Endodermal cell (in vitro differentiated cells): ENCODE data around the gene RAB4A. TPM values are rescaled to one million over a fixed set of nuclear protein-coding genes. Genes with fewer than 3 reads are reported as not detected.

ENCODE experiments used
- DNase-seq: peaks from one replicate; pipeline ENCODE4 v3.0.0-alpha.2; 2017
- H3K27ac ChIP-seq: 2 replicates; pipeline ENCODE4 v1.5.1; 2013; ENCODE audit warnings: mild to moderate bottlenecking, low read depth, low read length, moderate library complexity
- H3K27me3 ChIP-seq: 2 replicates; pipeline ENCODE4 v1.6.1; 2013; ENCODE audit warnings: mild to moderate bottlenecking, low read length, moderate library complexity; ENCODE audit not compliant: insufficient read depth, control insufficient read depth, poor library complexity, severe bottlenecking
- H3K36me3 ChIP-seq: 2 replicates; pipeline ENCODE4 v1.7.0; 2013; ENCODE audit warnings: mild to moderate bottlenecking, low read length, moderate library complexity; ENCODE audit not compliant: control insufficient read depth, insufficient read depth
- H3K4me1 ChIP-seq: one replicate; pipeline ENCODE4 v1.7.0; 2013; ENCODE audit warnings: low read length; ENCODE audit not compliant: control insufficient read depth, insufficient read depth
- H3K4me3 ChIP-seq: 2 replicates; pipeline ENCODE4 v1.5.1; 2013; ENCODE audit warnings: mild to moderate bottlenecking, low read length, moderate library complexity
- H3K9ac ChIP-seq: 2 replicates; pipeline ENCODE4 v1.6.1; 2013; ENCODE audit warnings: mild to moderate bottlenecking, low read length, moderate library complexity; ENCODE audit not compliant: poor library complexity, severe bottlenecking; ENCODE audit errors: extremely low read depth
- H3K9me3 ChIP-seq: 2 replicates; pipeline ENCODE4 v1.6.1; 2013; ENCODE audit warnings: mild to moderate bottlenecking, low read length, moderate library complexity; ENCODE audit not compliant: control insufficient read depth
- H3K27ac Mint-ChIP-seq: 2 replicates; pipeline ENCODE4 v1.8.0; 2020; ENCODE audit warnings: mixed read lengths
- H3K27me3 Mint-ChIP-seq: 2 replicates; pipeline ENCODE4 v1.8.0; 2021; ENCODE audit warnings: mild to moderate bottlenecking, mixed read lengths; ENCODE audit not compliant: insufficient read depth
- H3K36me3 Mint-ChIP-seq: 2 replicates; pipeline ENCODE4 v1.8.0; 2020; ENCODE audit warnings: low read depth, mixed read lengths
- H3K4me1 Mint-ChIP-seq: 2 replicates; pipeline ENCODE4 v1.8.0; 2020; ENCODE audit warnings: mixed read lengths
- H3K4me3 Mint-ChIP-seq: 2 replicates; pipeline ENCODE4 v1.8.0; 2020; ENCODE audit warnings: mild to moderate bottlenecking, moderate library complexity, mixed read lengths
- H3K9me3 Mint-ChIP-seq: 2 replicates; pipeline ENCODE4 v1.8.0; 2020; ENCODE audit warnings: mild to moderate bottlenecking, mixed read lengths
- CTCF ChIP-seq: fragments of 200-600 bp; sonication (generic); conservative IDR thresholded peaks from 2 replicates; pipeline ENCODE4 v1.5.0; 2021; ENCODE audit warnings: antibody characterized with exemption, mild to moderate bottlenecking
- WGBS, 2 experiments: methylation state at CpG; one replicate each; pipeline versions ENCODE4 v1.1.5 to v1.1.7; 2013; ENCODE audit warnings: missing lambda C conversion rate in 2 of 2, mixed read lengths in 1 of 2; ENCODE audit not compliant: insufficient coverage in 1 of 2, insufficient read length in 1 of 2; 5-methylcytosine and 5-hydroxymethylcytosine counted together
- total RNA-seq, 2 donors: library from RNA; stranded (reverse); fragmentation: NEBNext Ultra II Directional in 1 of 2; extraction: Animal tissue kit (Norgen Biotek cat#: 25700) in 1 of 2; gene quantifications; 2 replicates in 1 of 2; 3 replicates in 1 of 2; pipeline ENCODE4 v1.2.1, GENCODE V29; 2021

Gene RAB4A
- total RNA-seq, 2 donors from 2014 or later: 46.2 to 48.9 TPM

- H3K4me1 ChIP-seq: no peaks in the 10 kb centered on the region
- H3K36me3 ChIP-seq: no peaks in the 10 kb centered on the region
- Mint-ChIP-seq H3K4me3 (no peak overlapping the region), H3K27ac (no peak overlapping the region), H3K27me3 (no peaks in the 10 kb centered on the region), H3K4me1 (peaks cover 3% of the 10 kb centered on the region), H3K36me3 (no peaks in the 10 kb centered on the region), H3K9me3 (no peaks in the 10 kb centered on the region)
- no peaks in the 10 kb centered on the region for H3K9me3 ChIP-seq
- no peak overlapping the region for H3K27ac ChIP-seq
- 95% methylated on average over 3 of the region's 3 CpGs for WGBS, 2 experiments
- no peak for TF ChIP-seq CTCF
- H3K27me3 ChIP-seq: no peaks in the 10 kb centered on the region
- no peak overlapping the region for H3K4me3 ChIP-seq
- no peak overlapping the region for H3K9ac ChIP-seq
- DNase-seq: no peak
These were observed 10.6 kb upstream of the RAB4A start for GRCh38 chr1:229260297-229260696.

GRCh38 chr1:229262239-229262638, 8.7 kb upstream of the RAB4A start:
- Mint-ChIP-seq H3K36me3 (peaks cover 5% of the 10 kb centered on the region), H3K27ac (no peak overlapping the region), H3K9me3 (peaks cover 5% of the 10 kb centered on the region), H3K4me1 (peaks cover 3% of the 10 kb centered on the region), H3K4me3 (no peak overlapping the region), H3K27me3 (no peaks in the 10 kb centered on the region)
- H3K9ac ChIP-seq: no peak overlapping the region
- H3K9me3 ChIP-seq: peaks cover 4% of the 10 kb centered on the region
- DNase-seq: no peak
- H3K27ac ChIP-seq: no peak overlapping the region
- H3K4me3 ChIP-seq: no peak overlapping the region
- H3K36me3 ChIP-seq: no peaks in the 10 kb centered on the region
- no peaks in the 10 kb centered on the region for H3K27me3 ChIP-seq
- 85 to 100% methylated on average over 1 to 2 of the region's 2 CpGs for WGBS, 2 experiments
- TF ChIP-seq CTCF: no peak
- H3K4me1 ChIP-seq: no peaks in the 10 kb centered on the region

GRCh38 chr1:229263254-229263653, 7.7 kb upstream of the RAB4A start:
- Histone ChIP-seq H3K4me1 (no peaks in the 10 kb centered on the region), H3K9ac (no peak overlapping the region), H3K4me3 (no peak overlapping the region), H3K27me3 (no peaks in the 10 kb centered on the region), H3K9me3 (peaks cover 4% of the 10 kb centered on the region), H3K27ac (no peak overlapping the region), H3K36me3 (no peaks in the 10 kb centered on the region)
- no peak for DNase-seq
- H3K4me1 Mint-ChIP-seq: peaks cover 3% of the 10 kb centered on the region
- peaks cover 10% of the 10 kb centered on the region for H3K36me3 Mint-ChIP-seq
- TF ChIP-seq CTCF: no peak
- H3K4me3 Mint-ChIP-seq: no peak overlapping the region
- H3K27me3 Mint-ChIP-seq: no peaks in the 10 kb centered on the region
- H3K9me3 Mint-ChIP-seq: peaks cover 6% of the 10 kb centered on the region
- no peak overlapping the region for H3K27ac Mint-ChIP-seq
